HEK293 (cell line): ENCODE results near the gene RPL22.

Experiments used
- CTCF ChIP-seq: fragments of 450-650 bp; formaldehyde crosslinking; IDR thresholded peaks from 2 replicates; pipeline ENCODE4 v1.5.1; 2016; ENCODE audit warnings: missing biosample characterization, missing genetic modification characterization
- KLF1 ChIP-seq: fragments of 450-650 bp; formaldehyde crosslinking; IDR thresholded peaks from 2 replicates; pipeline ENCODE4 v1.5.1; 2016; ENCODE audit warnings: missing biosample characterization, missing genetic modification characterization
- KLF16 ChIP-seq: fragments of 450-650 bp; formaldehyde crosslinking; IDR thresholded peaks from 2 replicates; pipeline ENCODE4 v1.5.1; 2017; ENCODE audit warnings: missing biosample characterization, missing genetic modification characterization
- KLF8 ChIP-seq: fragments of 450-650 bp; formaldehyde crosslinking; IDR thresholded peaks from 2 replicates; pipeline ENCODE4 v1.5.1; 2016; ENCODE audit warnings: missing biosample characterization, missing genetic modification characterization
- RBAK ChIP-seq: fragments of 450-650 bp; formaldehyde crosslinking; IDR thresholded peaks from 2 replicates; pipeline ENCODE4 v1.5.1; 2016; ENCODE audit warnings: missing biosample characterization, missing genetic modification characterization
- ZFP37 ChIP-seq: fragments of 450-650 bp; formaldehyde crosslinking; IDR thresholded peaks from 2 replicates; pipeline ENCODE4 v1.5.1; 2016; ENCODE audit warnings: missing biosample characterization, missing genetic modification characterization
- ZNF114 ChIP-seq: fragments of 450-650 bp; formaldehyde crosslinking; IDR thresholded peaks from 2 replicates; pipeline ENCODE4 v1.5.0; 2017; ENCODE audit warnings: missing biosample characterization, missing genetic modification characterization
- ZNF121 ChIP-seq: fragments of 450-650 bp; formaldehyde crosslinking; IDR thresholded peaks from 2 replicates; pipeline ENCODE4 v1.5.1; 2016; ENCODE audit warnings: missing biosample characterization, missing genetic modification characterization
- ZNF133 ChIP-seq: fragments of 450-650 bp; formaldehyde crosslinking; IDR thresholded peaks from 2 replicates; pipeline ENCODE4 v1.5.1; 2016; ENCODE audit warnings: missing biosample characterization, missing genetic modification characterization
- ZNF138 ChIP-seq: fragments of 450-650 bp; formaldehyde crosslinking; IDR thresholded peaks from 2 replicates; pipeline ENCODE4 v1.5.1; 2016; ENCODE audit warnings: missing biosample characterization, missing genetic modification characterization, borderline replicate concordance
- ZNF391 ChIP-seq: fragments of 450-650 bp; formaldehyde crosslinking; IDR thresholded peaks from 2 replicates; pipeline ENCODE4 v1.5.1; 2016; ENCODE audit warnings: low read depth, missing biosample characterization, missing genetic modification characterization, borderline replicate concordance
- ZSCAN30 ChIP-seq: fragments of 450-650 bp; IDR thresholded peaks from 2 replicates; pipeline ENCODE4 v1.5.1; 2018; ENCODE audit warnings: missing biosample characterization, mild to moderate bottlenecking, missing genetic modification characterization, moderate library complexity

GRCh38 chr1:6243993-6244392, 44.6 kb upstream of the RPL22 start, which contains the start of gene HES3:
- TF ChIP-seq CTCF (tag by site-specific recombination) (no peak), ZNF114 (tag by site-specific recombination) (no peak), KLF8 (tag by site-specific recombination) (no peak), ZNF133 (no peak), KLF16 (tag by site-specific recombination) (no peak), ZNF391 (tag by site-specific recombination) (no peak), RBAK (tag by site-specific recombination) (no peak), ZSCAN30 (tag by site-specific recombination) (no peak), ZNF138 (no peak), KLF1 (tag by site-specific recombination) (no peak), ZNF121 (tag by site-specific recombination) (no peak), ZFP37 (no peak)
